Fibroblast of lung (primary cell): ENCODE data around the gene TMCO6.

Experiments
- EZH2 ChIP-seq: IDR thresholded peaks from 2 replicates; pipeline ENCODE4 v1.5.1; 2012; ENCODE audit warnings: low read length, control low read depth, mild to moderate bottlenecking; ENCODE audit errors: missing control alignments
- TF ChIP-seq, protein P1 (sequence below), 2 donors: IDR thresholded peaks in 1 of 2; conservative IDR thresholded peaks in 1 of 2; 1 replicate in 1 of 2; 2 replicates in 1 of 2; pipeline ENCODE4 v1.5.1; 2011 to 2012; ENCODE audit warnings: low read length in 2 of 2, control low read depth in 1 of 2, inconsistent platforms in 1 of 2, low read depth in 1 of 2, mild to moderate bottlenecking in 1 of 2

DNA sequence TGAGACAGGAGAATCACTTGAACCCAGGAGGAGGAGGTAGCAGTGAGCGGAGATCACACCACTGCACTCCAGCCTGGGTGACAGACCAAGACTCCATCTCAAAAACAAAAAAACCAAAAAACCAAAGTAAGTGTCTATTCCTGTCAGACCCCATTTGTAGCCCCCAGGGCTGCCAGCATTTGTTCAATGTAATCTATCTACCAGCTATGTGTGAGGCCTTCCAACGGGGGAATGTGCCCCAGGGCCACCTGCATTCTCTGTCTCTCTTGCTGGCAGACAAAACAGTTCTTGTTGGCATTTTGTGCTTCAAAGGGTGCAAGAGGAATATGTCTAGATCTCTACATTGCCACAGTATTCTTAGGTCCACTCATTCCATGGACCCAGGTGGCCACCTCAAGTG is 40.4 kb upstream of the TMCO6 start:
- no peak for TF ChIP-seq EZH2
- TF ChIP-seq, protein P1, sequence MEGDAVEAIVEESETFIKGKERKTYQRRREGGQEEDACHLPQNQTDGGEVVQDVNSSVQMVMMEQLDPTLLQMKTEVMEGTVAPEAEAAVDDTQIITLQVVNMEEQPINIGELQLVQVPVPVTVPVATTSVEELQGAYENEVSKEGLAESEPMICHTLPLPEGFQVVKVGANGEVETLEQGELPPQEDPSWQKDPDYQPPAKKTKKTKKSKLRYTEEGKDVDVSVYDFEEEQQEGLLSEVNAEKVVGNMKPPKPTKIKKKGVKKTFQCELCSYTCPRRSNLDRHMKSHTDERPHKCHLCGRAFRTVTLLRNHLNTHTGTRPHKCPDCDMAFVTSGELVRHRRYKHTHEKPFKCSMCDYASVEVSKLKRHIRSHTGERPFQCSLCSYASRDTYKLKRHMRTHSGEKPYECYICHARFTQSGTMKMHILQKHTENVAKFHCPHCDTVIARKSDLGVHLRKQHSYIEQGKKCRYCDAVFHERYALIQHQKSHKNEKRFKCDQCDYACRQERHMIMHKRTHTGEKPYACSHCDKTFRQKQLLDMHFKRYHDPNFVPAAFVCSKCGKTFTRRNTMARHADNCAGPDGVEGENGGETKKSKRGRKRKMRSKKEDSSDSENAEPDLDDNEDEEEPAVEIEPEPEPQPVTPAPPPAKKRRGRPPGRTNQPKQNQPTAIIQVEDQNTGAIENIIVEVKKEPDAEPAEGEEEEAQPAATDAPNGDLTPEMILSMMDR (conservative IDR thresholded peaks at IDR 0.05 in 1 of 2, IDR thresholded peaks at IDR 0.05 in 1 of 2; ENCODE audit: low read depth in 1 of 2, low read length in 2 of 2): no peak
